A204.1 (cell line): ENCODE results near the gene ERMN.

Experiments
- FAIRE-seq: peaks from 2 replicates; lab custom pipeline; 2012; peaks lifted over from hg19 to GRCh38; lab: Jason Lieb, UNC

The ERMN gene

DNA sequence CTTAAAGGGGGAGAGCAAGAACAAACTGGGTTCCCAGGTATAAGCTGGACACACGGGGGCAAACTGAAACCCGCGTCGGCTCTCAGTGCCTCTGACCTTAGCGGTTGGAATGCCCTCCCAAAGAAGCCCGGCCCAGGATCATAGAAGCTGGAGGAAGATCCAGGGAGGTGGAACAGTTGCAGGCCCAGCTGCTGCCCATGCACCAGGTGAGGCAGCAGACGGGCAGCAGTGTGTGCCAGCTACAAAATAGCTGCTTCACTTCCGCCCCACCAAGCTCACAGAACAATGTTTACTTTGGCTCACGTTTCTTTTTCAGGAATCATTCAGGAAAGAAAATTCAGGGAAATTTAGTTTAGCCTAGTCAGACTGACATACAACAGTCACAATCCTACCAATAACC, 3.9 kb upstream of the ERMN start:
- FAIRE-seq: no peak

- no peak for FAIRE-seq
Measured at GRCh38 chr2:157327621-157328500, 2.2 kb upstream of the ERMN start.

DNA sequence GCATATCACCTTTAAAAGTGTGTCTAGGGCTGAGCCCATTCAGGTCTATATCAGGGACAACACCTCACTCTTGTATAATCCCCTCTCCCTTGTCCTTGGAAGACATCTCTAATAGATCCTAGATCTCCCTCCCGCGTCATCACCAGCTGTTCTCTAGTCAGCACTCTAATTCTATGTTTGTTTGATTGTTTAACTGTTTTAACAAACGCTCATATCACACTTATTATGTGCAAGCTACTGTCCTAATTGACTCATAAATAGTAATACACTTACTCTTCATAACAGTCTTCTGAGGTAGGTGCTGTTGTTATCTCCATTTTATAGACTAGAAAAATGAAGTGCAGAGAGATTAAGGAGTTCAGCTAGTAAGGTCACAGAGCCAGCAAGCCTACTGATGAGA, 1.6 kb upstream of the ERMN start:
- FAIRE-seq: no peak

GRCh38 chr2:157326698-157327097, 1.1 kb upstream of the ERMN start:
- FAIRE-seq: no peak

DNA sequence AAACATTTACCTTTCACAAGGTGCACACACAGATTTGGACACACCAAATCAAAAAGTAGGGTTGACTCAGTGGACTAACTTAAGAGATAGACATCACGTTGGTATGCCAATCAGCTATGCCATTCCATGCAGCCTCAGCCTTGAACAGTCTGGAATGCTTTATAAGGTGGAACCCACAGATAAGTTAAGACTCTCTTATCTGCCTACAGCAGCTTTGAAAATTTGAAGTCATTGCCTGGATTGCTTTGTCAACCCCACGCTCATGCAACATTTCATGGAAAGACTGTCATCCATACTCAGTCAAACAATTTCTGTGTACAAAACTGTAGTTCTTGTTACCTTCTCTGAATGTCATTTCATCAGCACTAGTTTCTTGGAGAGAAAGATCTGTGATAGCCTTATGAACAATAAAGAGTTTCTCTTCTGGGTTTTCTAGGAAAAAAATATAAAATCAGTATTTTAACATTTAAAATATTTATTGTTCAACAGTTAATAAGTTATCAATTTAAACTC, 1.2 kb downstream of the ERMN start:
- no peak for FAIRE-seq

DNA sequence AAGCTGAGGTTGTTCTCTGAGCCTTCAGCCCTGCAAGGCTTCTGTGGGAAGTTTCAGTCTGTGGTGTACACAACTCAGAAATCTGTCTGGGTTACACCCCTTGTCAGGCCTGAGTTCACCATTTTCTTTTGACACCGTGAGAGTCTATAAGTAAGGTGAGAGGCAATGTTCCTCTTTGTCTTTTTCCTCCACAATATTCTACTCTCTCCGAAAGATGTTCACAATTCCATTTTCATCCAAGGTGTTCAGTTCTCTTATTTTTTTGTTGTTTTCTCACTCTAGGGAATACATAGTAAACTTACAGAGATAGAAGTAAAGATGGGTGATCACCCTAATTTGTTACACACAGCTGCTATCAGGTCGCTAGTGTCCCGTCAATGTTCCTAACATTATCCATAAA, 3.2 kb downstream of the ERMN start:
- no peak for FAIRE-seq

DNA sequence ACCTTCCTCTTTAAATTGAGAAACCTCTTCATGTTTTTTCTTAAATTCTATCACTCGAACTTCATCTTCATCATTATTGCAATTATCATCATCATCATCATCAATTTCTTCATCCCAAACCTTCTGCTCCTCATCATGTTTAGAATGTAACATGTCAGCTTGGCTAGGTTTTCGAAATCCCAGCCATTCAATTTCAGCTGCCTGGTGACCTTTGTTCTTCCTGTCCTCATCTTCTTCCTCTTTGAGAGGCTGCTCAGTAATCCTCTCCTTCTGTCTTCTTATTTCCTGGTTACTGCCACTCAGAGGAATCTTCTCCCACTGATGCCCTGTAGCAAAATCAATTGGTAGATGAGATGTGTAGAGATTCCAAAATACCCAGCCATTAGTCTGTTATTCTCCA, 4.2 kb downstream of the ERMN start:
- no peak for FAIRE-seq

DNA sequence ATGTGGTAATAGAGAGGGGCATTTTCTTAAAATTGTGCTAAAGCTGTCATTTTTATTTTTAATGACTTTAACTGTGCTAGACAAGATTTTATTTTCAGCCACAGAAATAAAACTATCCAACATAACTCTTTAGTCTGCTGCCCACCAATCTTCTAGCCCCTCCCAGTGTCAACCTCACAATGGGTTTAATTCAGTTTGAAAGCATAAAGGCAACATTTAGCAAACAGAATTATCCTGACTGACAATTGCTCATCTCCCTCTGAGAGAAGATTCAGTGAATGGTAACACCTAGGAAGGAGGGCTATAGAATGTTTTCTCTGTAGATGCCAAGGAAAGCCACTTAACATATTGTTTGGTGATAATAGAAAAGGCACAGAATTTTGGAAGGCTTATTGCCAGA, 5.2 kb downstream of the ERMN start:
- FAIRE-seq: no peak

GRCh38 chr2:157319795-157320194, 5.8 kb downstream of the ERMN start:
- no peak for FAIRE-seq

DNA sequence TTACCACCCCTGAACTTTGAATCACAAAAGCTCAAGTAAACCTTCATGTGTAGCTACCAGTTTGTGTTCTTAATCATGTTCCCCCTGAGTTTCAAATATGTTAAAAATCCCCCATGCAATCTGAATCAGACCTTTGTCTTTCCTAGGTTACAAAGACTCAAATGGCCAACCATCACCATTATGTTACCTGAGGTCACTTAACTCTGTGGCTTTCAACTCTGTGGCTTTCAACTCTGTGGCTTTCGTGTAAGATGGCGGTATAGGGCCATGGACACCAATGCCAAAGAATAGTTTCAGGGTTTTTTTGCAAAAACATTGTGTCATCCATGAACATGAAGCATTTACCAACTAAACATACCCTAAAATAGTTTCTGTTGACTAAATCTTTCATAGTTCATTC, 6.7 kb downstream of the ERMN start:
- FAIRE-seq: no peak

DNA sequence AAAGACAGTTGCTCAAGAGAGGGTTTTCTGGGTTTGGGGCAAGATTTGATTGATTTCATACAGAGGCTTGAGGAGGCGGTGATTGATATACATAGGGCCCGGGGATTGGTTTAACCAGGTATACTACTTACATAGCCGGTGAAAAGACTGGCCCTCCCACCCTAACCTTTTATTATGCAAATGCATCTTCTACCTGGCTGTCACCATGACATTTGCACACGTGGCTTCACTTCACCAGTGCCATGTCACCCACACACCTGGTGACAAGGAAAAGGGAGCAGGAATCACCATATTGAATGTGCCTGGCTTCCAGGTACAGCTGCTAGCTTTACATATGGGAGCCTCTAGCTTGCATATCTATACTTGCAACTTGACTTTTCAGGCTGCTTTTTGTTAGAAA, 9.7 kb downstream of the ERMN start:
- no peak for FAIRE-seq

DNA sequence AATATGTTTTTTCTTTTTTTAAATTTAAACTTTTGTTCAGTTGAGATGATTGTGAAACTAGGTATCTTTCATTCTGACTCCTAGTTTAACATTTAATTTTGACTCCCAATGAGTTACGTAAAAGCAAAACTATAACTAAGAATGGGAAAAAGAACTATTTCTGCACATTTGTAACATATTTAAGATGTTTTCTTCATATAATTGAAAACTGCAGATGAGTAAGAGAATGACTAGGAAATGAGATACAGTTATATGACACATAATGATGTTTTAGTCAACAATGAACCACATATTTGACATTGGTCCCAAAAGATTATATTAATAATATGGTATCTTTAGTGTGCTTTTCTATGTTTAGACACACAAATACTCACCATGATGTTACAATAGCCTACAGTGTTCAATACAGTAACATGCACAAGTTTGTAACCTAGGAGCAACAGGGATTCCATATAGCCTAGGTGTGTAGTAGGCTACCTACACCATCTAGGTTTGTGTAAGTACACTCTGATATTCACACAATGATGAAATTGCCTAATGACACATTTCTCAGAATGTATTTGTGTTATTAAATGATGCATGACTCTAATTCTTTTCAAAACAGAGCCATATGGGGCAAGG, 12.6 kb downstream of the ERMN start:
- no peak for FAIRE-seq

DNA sequence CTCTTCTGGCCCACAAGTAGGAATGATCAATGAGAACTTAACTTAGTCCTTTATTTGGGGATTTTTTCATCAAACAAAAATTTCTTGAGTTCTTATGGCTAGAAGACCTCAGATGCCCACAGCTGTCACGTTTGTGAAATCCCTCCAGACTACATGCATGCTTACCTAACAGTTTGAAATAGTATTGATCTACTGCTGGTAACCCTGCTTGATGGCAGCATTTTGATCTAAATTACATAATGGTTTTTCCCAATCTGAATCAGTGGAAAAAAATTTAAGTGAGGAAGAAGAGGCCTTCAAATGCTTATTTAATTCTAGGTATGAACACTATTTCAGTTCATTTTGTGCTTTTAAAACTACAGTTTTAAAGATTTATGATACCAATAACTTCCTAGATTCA, 13.9 kb downstream of the ERMN start:
- FAIRE-seq: no peak

DNA sequence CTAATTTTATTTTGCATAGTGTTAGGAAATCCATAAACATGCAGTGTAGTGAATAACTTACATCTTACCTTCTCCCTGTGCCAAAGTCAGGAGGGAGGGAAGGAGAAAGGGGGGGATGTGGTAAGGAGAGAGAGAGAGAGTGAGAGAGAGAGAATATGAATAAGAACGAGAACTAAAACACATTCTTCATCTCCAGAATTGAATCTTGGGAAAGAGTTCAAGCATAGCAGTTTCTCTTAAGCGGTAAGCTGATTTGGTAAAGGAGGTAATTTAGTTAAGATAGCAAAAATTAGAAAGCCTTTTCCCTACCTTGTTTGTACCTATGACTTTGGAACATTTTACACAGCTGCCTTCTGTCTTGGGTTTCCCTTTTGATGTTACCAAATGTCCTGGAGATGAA, 15.7 kb downstream of the ERMN start:
- no peak for FAIRE-seq

GRCh38 chr2:157307021-157307420, 18.6 kb downstream of the ERMN start:
- FAIRE-seq: no peak

DNA sequence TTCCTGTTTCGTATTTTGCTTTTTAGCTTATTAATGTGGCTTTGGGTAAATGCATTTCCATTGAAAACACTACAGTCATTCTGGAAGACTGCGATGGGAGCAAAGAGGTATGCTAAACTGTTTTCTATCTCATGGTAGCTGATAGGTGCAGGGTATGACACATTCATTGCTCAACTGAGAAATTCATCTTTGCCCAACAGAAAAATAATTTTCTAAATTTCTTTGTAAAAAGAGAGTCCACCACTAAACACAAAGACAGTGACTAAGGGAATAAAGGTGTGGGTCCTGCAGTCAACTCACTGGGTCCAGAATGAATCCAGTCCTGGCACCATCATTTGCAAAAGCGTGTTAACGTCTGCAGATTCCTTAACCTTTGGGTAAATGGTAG, 19.9 kb downstream of the ERMN start:
- FAIRE-seq: no peak

DNA sequence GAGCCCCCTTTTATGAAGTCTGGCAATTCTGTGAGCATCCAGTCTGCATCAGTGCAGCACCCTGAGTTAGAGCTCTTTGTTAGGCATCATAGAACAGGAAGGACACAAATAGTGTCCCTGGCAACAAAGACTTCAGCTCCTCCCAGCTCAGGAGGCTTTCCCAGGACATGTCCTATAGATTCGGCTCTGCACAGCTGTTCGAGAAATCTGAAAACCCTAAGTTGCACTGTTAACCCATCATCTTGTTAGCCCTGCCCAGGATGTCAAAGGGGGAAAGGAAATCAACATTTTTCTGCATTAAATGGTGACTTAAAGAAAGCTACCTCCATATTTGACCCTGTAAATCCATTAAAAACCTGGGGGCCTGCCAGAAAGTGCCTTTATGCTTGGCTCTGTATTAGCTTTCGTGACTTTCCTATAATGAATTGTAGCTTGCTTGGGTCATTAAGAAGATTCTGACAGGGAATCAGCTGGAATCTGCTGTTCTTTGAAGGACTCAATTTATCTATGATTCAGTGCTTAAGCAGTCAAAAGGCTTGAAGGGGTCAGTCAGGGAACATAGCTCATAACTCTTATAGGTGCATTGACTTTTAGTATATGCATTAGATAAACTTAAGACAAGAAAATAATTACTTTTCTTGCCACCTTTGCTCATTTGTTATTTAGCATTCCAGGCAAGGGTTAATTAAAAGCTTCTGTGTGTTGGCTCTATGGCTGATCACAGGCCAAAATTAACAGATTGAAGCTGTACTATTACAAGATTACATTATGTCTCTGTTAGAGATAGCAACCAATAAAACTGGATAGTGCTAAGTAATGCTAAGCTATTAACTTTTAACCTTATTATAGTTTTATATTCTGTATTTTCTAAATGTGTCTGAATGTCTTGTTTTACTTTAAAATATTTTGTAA, 20.6 kb downstream of the ERMN start:
- FAIRE-seq: no peak

GRCh38 chr2:157303612-157304011, 22.0 kb downstream of the ERMN start:
- no peak for FAIRE-seq

GRCh38 chr2:157302492-157303099, 23.0 kb downstream of the ERMN start:
- FAIRE-seq: peak; percentile 95

DNA sequence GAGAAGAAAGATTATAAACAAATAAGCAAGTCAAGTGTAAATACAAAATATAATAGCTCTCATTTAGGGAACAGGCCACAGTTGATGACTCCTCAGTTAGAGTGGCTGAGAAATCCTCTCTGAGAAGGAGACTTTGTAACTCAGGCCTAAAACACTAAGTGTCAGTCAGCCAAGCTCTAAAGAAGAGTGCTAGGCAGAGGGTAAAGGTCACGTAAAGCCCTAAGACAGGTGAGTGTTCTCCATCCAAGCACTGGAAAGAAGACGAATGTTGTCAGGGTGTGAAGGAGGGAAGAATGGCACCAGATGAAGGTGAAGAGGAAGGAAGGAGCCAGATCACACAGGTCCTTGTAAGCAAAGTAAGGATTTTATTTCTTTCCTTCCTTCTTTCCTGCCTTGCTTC, 24.3 kb downstream of the ERMN start:
- FAIRE-seq: no peak

DNA sequence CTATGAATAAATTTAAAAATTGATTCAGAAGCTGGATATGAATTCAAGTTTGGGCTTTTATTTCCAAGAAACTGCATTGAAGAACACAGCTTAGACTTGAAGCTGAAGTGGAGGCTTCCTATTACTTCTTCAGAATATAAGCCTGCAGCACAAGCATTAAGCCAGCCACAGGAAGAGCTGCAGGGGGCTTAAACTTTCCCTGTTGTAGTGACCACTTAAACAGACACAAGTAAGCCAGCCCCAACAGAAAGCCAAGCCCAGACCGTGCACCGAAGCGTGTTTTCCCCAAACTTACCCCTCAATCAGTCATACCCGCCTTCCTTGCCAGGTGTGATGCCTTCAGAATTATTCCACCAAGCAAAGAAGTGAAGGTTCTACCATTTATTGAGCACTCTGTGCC, 28.7 kb downstream of the ERMN start:
- no peak for FAIRE-seq

DNA sequence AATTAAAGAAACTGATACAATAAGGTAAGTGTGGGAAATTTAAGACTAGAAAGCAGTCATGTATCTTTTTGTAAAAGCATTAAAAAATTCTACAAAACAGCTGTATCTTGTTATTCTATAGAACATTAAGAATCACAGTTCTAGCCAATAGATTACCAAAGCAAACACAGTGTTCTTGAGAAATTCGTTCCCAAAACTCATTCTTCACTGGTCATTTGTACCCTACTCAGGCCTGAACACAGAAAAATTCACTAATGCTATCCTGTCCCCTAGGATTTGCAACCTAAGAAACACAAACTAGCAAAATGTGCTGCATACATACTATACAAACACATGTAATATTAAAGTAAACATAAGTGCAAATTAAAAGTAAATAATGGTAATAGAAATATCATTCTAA, 29.1 kb downstream of the ERMN start:
- FAIRE-seq: no peak
